ENCODE results near the gene MMP1. TPM values are rescaled to one million over a fixed set of nuclear protein-coding genes. Genes with fewer than 3 reads are reported as not detected.

The MMP1 gene
- total RNA-seq, 1 donor, result 0.72 TPM

DNA sequence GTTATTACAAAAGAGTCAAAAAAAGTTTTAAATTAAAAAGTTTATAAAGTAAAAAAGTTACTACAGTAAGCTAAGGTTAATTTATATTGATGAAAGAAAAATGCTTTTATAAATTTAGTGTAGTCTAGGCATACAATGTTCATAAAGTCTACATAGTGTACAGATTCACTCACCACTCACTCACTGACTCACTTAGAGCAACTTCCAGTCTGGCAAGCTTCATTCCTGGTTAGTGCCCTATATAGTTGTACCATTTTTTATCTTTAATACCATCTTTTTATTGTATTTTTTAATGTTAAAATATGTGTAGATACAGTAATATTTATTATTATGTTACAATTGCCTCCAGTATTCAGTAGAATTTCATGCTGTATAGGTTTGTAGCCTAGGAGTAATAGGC lies 14.9 kb downstream of the MMP1 start:
- no peak overlapping the region for H3K27ac ChIP-seq (ENCODE audit: low read depth, low read length)

DNA sequence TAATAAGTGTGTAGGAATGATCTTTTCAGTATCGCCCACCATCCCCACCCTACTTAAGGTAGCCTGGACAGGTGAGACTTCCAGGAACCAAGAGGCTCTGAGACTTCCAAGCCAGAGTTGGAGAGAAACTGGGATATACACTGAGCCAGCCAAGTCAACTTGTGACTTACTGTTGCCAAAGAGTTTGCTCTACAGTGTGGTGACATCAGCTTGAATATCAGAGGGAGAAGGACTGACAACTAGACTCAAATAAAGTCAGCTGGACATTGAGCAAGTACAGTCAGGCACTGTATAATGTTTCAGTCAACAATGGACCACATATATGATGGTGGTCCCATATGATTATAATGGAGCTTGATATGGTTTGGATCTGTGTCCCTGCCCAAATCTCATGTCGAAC lies 16.3 kb downstream of the MMP1 start:
- H3K27ac ChIP-seq (ENCODE audit: low read depth, low read length), result no peak overlapping the region
- H3K79me2 ChIP-seq (ENCODE audit: insufficient read depth, low read length), result no peaks in the 10 kb centered on the region
- H3K4me3 ChIP-seq (ENCODE audit: insufficient read depth, low read length), result no peak overlapping the region
- H2AFZ ChIP-seq (ENCODE audit: low read length), result no peak overlapping the region
- no peaks in the 10 kb centered on the region for H3K4me1 ChIP-seq (ENCODE audit: insufficient read depth, low read length)
- TF ChIP-seq, protein P1, sequence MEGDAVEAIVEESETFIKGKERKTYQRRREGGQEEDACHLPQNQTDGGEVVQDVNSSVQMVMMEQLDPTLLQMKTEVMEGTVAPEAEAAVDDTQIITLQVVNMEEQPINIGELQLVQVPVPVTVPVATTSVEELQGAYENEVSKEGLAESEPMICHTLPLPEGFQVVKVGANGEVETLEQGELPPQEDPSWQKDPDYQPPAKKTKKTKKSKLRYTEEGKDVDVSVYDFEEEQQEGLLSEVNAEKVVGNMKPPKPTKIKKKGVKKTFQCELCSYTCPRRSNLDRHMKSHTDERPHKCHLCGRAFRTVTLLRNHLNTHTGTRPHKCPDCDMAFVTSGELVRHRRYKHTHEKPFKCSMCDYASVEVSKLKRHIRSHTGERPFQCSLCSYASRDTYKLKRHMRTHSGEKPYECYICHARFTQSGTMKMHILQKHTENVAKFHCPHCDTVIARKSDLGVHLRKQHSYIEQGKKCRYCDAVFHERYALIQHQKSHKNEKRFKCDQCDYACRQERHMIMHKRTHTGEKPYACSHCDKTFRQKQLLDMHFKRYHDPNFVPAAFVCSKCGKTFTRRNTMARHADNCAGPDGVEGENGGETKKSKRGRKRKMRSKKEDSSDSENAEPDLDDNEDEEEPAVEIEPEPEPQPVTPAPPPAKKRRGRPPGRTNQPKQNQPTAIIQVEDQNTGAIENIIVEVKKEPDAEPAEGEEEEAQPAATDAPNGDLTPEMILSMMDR (IDR thresholded peaks at IDR 0.05; ENCODE audit: extremely low read depth, low read depth, low read length), result no peak
- H3K9me3 ChIP-seq (ENCODE audit: low read depth, low read length), result no peaks in the 10 kb centered on the region
- no peak overlapping the region for H3K4me2 ChIP-seq (ENCODE audit: insufficient read depth, low read length)
- no peak for DNase-seq (ENCODE audit: insufficient read length, low spot score, missing footprints)
- no peaks in the 10 kb centered on the region for H3K36me3 ChIP-seq (ENCODE audit: insufficient read depth, low read length)
- H4K20me1 ChIP-seq (ENCODE audit: insufficient read depth, low read length), result no peaks in the 10 kb centered on the region
- H3K27me3 ChIP-seq (ENCODE audit: insufficient read depth, low read length), result no peaks in the 10 kb centered on the region

More for the DNA sequence above, 14.9 kb downstream of the MMP1 start:
- H3K4me1 ChIP-seq (ENCODE audit: insufficient read depth, low read length), result no peaks in the 10 kb centered on the region
- TF ChIP-seq, protein P1 (IDR thresholded peaks at IDR 0.05; ENCODE audit: extremely low read depth, low read depth, low read length), result no peak
- no peaks in the 10 kb centered on the region for H3K27me3 ChIP-seq (ENCODE audit: insufficient read depth, low read length)
- H2AFZ ChIP-seq (ENCODE audit: low read length), result no peak overlapping the region
- no peaks in the 10 kb centered on the region for H4K20me1 ChIP-seq (ENCODE audit: insufficient read depth, low read length)
- no peaks in the 10 kb centered on the region for H3K9me3 ChIP-seq (ENCODE audit: low read depth, low read length)
- H3K4me2 ChIP-seq (ENCODE audit: insufficient read depth, low read length), result no peak overlapping the region
- H3K79me2 ChIP-seq (ENCODE audit: insufficient read depth, low read length), result no peaks in the 10 kb centered on the region
- DNase-seq (ENCODE audit: insufficient read length, low spot score, missing footprints), result no peak
- H3K4me3 ChIP-seq (ENCODE audit: insufficient read depth, low read length), result no peak overlapping the region
- no peaks in the 10 kb centered on the region for H3K36me3 ChIP-seq (ENCODE audit: insufficient read depth, low read length)

DNA sequence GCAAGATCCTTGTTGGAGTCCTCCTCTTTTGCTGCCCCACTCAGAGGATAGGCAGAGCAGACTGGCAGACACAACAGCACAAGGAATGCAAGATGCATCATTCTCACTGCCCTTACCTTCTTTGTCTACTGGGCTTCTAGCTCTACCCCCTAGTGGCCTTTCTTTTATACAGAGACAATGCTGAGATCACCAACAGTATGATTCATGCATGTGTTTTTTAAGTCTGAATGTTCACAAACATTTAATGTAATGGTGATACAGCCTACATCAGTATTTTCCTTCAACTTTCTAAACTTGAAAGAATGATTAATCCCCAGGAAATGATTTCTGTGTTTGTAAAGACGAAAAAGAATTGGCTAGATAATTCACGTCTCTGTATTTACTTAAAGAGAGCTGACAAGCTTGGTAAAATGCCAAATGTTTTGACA lies 17.5 kb downstream of the MMP1 start, which contains the start of gene MMP10:
TSS of gene MMP10 (minus strand) at position 138 of the 428 bp plus-strand sequence. CDS start at position 101, 37 bp downstream.
- DNase-seq (ENCODE audit: insufficient read length, low spot score, missing footprints), result peak; percentile 69
- H3K36me3 ChIP-seq (ENCODE audit: insufficient read depth, low read length), result no peaks in the 10 kb centered on the region
- H3K27ac ChIP-seq (ENCODE audit: low read depth, low read length), result no peak within 1 kb of the TSS
- no peak within 1 kb of the TSS for H2AFZ ChIP-seq (ENCODE audit: low read length)
- H3K4me1 ChIP-seq (ENCODE audit: insufficient read depth, low read length), result no peaks in the 10 kb centered on the region
- no peak within 1 kb of the TSS for H3K4me3 ChIP-seq (ENCODE audit: insufficient read depth, low read length)
- no peaks in the 10 kb centered on the region for H3K79me2 ChIP-seq (ENCODE audit: insufficient read depth, low read length)
- TF ChIP-seq, protein P1 (IDR thresholded peaks at IDR 0.05; ENCODE audit: extremely low read depth, low read depth, low read length), result peak; percentile 70
- H4K20me1 ChIP-seq (ENCODE audit: insufficient read depth, low read length), result no peaks in the 10 kb centered on the region
- no peaks in the 10 kb centered on the region for H3K9me3 ChIP-seq (ENCODE audit: low read depth, low read length)
- no peak within 1 kb of the TSS for H3K4me2 ChIP-seq (ENCODE audit: insufficient read depth, low read length)
- peaks cover 6% of the 10 kb centered on the region for H3K27me3 ChIP-seq (ENCODE audit: insufficient read depth, low read length)

DNA sequence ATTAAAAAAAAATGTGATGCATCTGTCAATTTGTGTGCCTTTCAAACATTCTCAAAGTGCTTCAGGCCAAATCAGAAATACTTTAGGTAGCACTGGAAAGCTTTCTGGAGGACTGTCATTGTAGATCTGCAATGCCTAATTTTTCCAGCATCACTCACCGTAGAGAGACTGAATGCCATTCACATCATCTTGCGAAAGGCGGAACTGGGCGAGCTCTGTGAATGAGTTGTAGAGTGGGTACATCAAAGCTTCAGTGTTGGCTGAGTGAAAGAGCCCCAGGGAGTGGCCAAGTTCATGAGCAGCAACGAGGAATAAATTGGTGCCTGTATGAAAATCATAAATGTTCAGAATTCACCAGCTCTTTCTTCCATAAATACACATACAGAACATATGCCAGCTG lies 21.5 kb downstream of the MMP1 start:
- no peak for DNase-seq (ENCODE audit: insufficient read length, low spot score, missing footprints)
- Histone ChIP-seq H3K9me3 (ENCODE audit: low read depth, low read length) (no peaks in the 10 kb centered on the region), H3K79me2 (ENCODE audit: insufficient read depth, low read length) (no peaks in the 10 kb centered on the region), H3K27ac (ENCODE audit: low read depth, low read length) (no peak overlapping the region), H3K4me2 (ENCODE audit: insufficient read depth, low read length) (no peak overlapping the region), H3K27me3 (ENCODE audit: insufficient read depth, low read length) (peaks cover 9% of the 10 kb centered on the region), H2AFZ (ENCODE audit: low read length) (no peak overlapping the region), H3K36me3 (ENCODE audit: insufficient read depth, low read length) (no peaks in the 10 kb centered on the region), H3K4me3 (ENCODE audit: insufficient read depth, low read length) (no peak overlapping the region), H4K20me1 (ENCODE audit: insufficient read depth, low read length) (no peaks in the 10 kb centered on the region), H3K4me1 (ENCODE audit: insufficient read depth, low read length) (no peaks in the 10 kb centered on the region)
- TF ChIP-seq, protein P1 (IDR thresholded peaks at IDR 0.05; ENCODE audit: extremely low read depth, low read depth, low read length), result no peak
